OCI-LY7 (cell line): ENCODE results near the gene MINAR2.

Experiments
- EZH2phosphoT487 ChIP-seq: fragments of 200-600 bp; sonication (generic); IDR thresholded peaks from 2 replicates; pipeline ENCODE4 v1.6.1; 2018; ENCODE audit warnings: low read depth, borderline replicate concordance, mild to moderate bottlenecking, mixed run types, antibody characterized with exemption, low read length, moderate library complexity, mixed read lengths
- TF ChIP-seq, protein P1 (sequence below): fragments of 200-600 bp; sonication (generic); conservative IDR thresholded peaks from 2 replicates; pipeline ENCODE4 v1.5.1; 2014; ENCODE audit warnings: mild to moderate bottlenecking, antibody characterized with exemption, low read length, moderate library complexity, mixed read lengths

- TF ChIP-seq, protein P1, sequence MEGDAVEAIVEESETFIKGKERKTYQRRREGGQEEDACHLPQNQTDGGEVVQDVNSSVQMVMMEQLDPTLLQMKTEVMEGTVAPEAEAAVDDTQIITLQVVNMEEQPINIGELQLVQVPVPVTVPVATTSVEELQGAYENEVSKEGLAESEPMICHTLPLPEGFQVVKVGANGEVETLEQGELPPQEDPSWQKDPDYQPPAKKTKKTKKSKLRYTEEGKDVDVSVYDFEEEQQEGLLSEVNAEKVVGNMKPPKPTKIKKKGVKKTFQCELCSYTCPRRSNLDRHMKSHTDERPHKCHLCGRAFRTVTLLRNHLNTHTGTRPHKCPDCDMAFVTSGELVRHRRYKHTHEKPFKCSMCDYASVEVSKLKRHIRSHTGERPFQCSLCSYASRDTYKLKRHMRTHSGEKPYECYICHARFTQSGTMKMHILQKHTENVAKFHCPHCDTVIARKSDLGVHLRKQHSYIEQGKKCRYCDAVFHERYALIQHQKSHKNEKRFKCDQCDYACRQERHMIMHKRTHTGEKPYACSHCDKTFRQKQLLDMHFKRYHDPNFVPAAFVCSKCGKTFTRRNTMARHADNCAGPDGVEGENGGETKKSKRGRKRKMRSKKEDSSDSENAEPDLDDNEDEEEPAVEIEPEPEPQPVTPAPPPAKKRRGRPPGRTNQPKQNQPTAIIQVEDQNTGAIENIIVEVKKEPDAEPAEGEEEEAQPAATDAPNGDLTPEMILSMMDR = no peak
- TF ChIP-seq EZH2phosphoT487 = no peak
Observed at GRCh38 chr5:129716235-129716634, 31.7 kb upstream of the MINAR2 start.
